ENCODE measurements around the gene TEX264.

TEX264 gene

GRCh38 chr3:51708216-51708845 lies 37.3 kb downstream of the TEX264 start:
- no peak for DNase-seq
- Mint-ChIP-seq H3K27me3 (ENCODE audit: low read depth, poor library complexity) (peaks cover 30% of the 10 kb centered on the region), H3K4me1 (peaks cover 22% of the 10 kb centered on the region), H3K9me3 (no peaks in the 10 kb centered on the region), H3K27ac (no peak overlapping the region), H3K36me3 (ENCODE audit: low read depth) (no peaks in the 10 kb centered on the region), H3K4me3 (peak overlapping the region; percentile 88)
- TF ChIP-seq CTCF (IDR thresholded peaks at IDR 0.05) = no peak

- no peak for TF ChIP-seq CTCF (IDR thresholded peaks at IDR 0.05)
- peaks cover 30% of the 10 kb centered on the region for H3K27me3 Mint-ChIP-seq (ENCODE audit: low read depth, poor library complexity)
- peaks cover 20% of the 10 kb centered on the region for H3K4me1 Mint-ChIP-seq
- no peaks in the 10 kb centered on the region for H3K36me3 Mint-ChIP-seq (ENCODE audit: low read depth)
- H3K27ac Mint-ChIP-seq = no peak overlapping the region
- no peak for DNase-seq
- H3K4me3 Mint-ChIP-seq = no peak overlapping the region
- no peaks in the 10 kb centered on the region for H3K9me3 Mint-ChIP-seq
Observed at GRCh38 chr3:51709004-51709420, 38.0 kb downstream of the TEX264 start.

- TF ChIP-seq CTCF (IDR thresholded peaks at IDR 0.05) = no peak
- Mint-ChIP-seq H3K27ac (no peak overlapping the region), H3K9me3 (no peaks in the 10 kb centered on the region), H3K36me3 (ENCODE audit: low read depth) (no peaks in the 10 kb centered on the region), H3K27me3 (ENCODE audit: low read depth, poor library complexity) (peaks cover 30% of the 10 kb centered on the region), H3K4me3 (no peak overlapping the region), H3K4me1 (peaks cover 13% of the 10 kb centered on the region)
- no peak for DNase-seq
Observed at GRCh38 chr3:51709675-51710074, 38.6 kb downstream of the TEX264 start.

GRCh38 chr3:51710631-51711351 lies 39.7 kb downstream of the TEX264 start:
- Mint-ChIP-seq H3K9me3 (no peaks in the 10 kb centered on the region), H3K27ac (no peak overlapping the region), H3K36me3 (ENCODE audit: low read depth) (no peaks in the 10 kb centered on the region), H3K27me3 (ENCODE audit: low read depth, poor library complexity) (peaks cover 30% of the 10 kb centered on the region), H3K4me3 (no peak overlapping the region), H3K4me1 (peaks cover 11% of the 10 kb centered on the region)
- TF ChIP-seq CTCF (IDR thresholded peaks at IDR 0.05) = no peak
- no peak for DNase-seq

GRCh38 chr3:51711352-51712037 lies 40.4 kb downstream of the TEX264 start:
- no peak for TF ChIP-seq CTCF (IDR thresholded peaks at IDR 0.05)
- no peaks in the 10 kb centered on the region for H3K9me3 Mint-ChIP-seq
- H3K4me1 Mint-ChIP-seq = peaks cover 11% of the 10 kb centered on the region
- no peaks in the 10 kb centered on the region for H3K36me3 Mint-ChIP-seq (ENCODE audit: low read depth)
- no peak overlapping the region for H3K27ac Mint-ChIP-seq
- H3K4me3 Mint-ChIP-seq = no peak overlapping the region
- no peak for DNase-seq
- H3K27me3 Mint-ChIP-seq (ENCODE audit: low read depth, poor library complexity) = peaks cover 30% of the 10 kb centered on the region
